IMR-90 (cell line): ENCODE results near the gene TRIM2. TPM values are rescaled to one million over a fixed set of nuclear protein-coding genes. Genes with fewer than 3 reads are reported as not detected.
A peak's percentile ranks its signal among the peaks of the same experiment; 100 is the strongest.

Experiments used
- ATAC-seq: fragments of 200-7000 bp; cut with Tn5 transposase; 2 replicates; pipeline ENCODE4 v1.9.1; 2020; ENCODE audit warnings: low read depth, mild to moderate bottlenecking, moderate library complexity
- BruUV-seq: library from RNA; stranded (reverse); fragments of 400-500 nt; replicated peaks from 2 replicates; lab custom pipeline; 2021; lab: Mats Ljungman, UMichigan
- CTCF ChIA-PET: fragments of 300-600 bp; formaldehyde crosslinking; extraction: SDS; loops from one replicate; lab custom pipeline; 2021; ENCODE audit warnings: antibody characterized with exemption; lab: Yijun Ruan, JAX
- POLR2A ChIA-PET: fragments of 300-600 bp; sonication (Branson Sonifier 250); formaldehyde crosslinking; loops from one replicate; lab custom pipeline; 2022; ENCODE audit warnings: antibody characterized with exemption; ENCODE audit not compliant: unreplicated experiment; lab: Charles Lee
- DNase-seq: peaks from one replicate; pipeline ENCODE4 v3.0.0; 2013
- H2AFZ ChIP-seq: replicated peaks from 2 replicates; pipeline ENCODE3; 2013; ENCODE audit warnings: low read length, mild to moderate bottlenecking; ENCODE audit not compliant: poor library complexity
- H2AK5ac ChIP-seq: 2 replicates; pipeline ENCODE4 v1.6.1; 2013; ENCODE audit warnings: low read depth, low read length, inconsistent platforms
- H2AK9ac ChIP-seq: replicated peaks from 2 replicates; pipeline ENCODE3; 2013; ENCODE audit warnings: mild to moderate bottlenecking, low read depth, low read length, moderate library complexity; ENCODE audit not compliant: poor library complexity
- H2BK120ac ChIP-seq: 2 replicates; pipeline ENCODE4 v1.6.1; 2013; ENCODE audit warnings: low read depth, low read length, inconsistent platforms
- H2BK15ac ChIP-seq: 3 replicates; pipeline ENCODE4 v1.6.1; 2013; ENCODE audit warnings: low read depth, low read length, inconsistent platforms
- H2BK20ac ChIP-seq: 2 replicates; pipeline ENCODE4 v1.6.1; 2013; ENCODE audit warnings: low read depth, mild to moderate bottlenecking, inconsistent platforms, low read length, moderate library complexity
- H2BK5ac ChIP-seq: 2 replicates; pipeline ENCODE4 v1.6.1; 2013; ENCODE audit warnings: mild to moderate bottlenecking, low read depth, low read length, inconsistent platforms; ENCODE audit not compliant: poor library complexity, severe bottlenecking
- H3K14ac ChIP-seq: replicated peaks from 2 replicates; pipeline ENCODE4 v1.6.1; 2013; ENCODE audit warnings: low read depth, low read length, inconsistent platforms
- H3K18ac ChIP-seq: 2 replicates; pipeline ENCODE4 v1.6.1; 2013; ENCODE audit warnings: low read depth, low read length, control low read depth
- H3K23ac ChIP-seq: 2 replicates; pipeline ENCODE4 v1.6.1; 2013; ENCODE audit warnings: low read depth, low read length, inconsistent platforms
- H3K27ac ChIP-seq: 2 replicates; pipeline ENCODE4 v1.5.1; 2013; ENCODE audit warnings: mild to moderate bottlenecking, control low read depth, low read length; ENCODE audit not compliant: insufficient read depth
- H3K27me3 ChIP-seq: 2 replicates; pipeline ENCODE4 v1.6.1; 2013; ENCODE audit warnings: low read length; ENCODE audit not compliant: control insufficient read depth, insufficient read depth
- H3K36me3 ChIP-seq: 2 replicates; pipeline ENCODE4 v1.6.1; 2013; ENCODE audit warnings: low read length, mixed read lengths; ENCODE audit not compliant: control insufficient read depth, insufficient read depth
- H3K4ac ChIP-seq: 2 replicates; pipeline ENCODE4 v1.6.1; 2013; ENCODE audit warnings: low read depth, low read length, inconsistent platforms
- H3K4me1 ChIP-seq: 2 replicates; pipeline ENCODE4 v1.6.1; 2013; ENCODE audit warnings: low read length, mixed read lengths; ENCODE audit not compliant: control insufficient read depth, insufficient read depth
- H3K4me2 ChIP-seq: 2 replicates; pipeline ENCODE4 v1.6.1; 2013; ENCODE audit warnings: low read depth, mild to moderate bottlenecking, control low read depth, low read length, moderate library complexity
- H3K4me3 ChIP-seq: 2 replicates; pipeline ENCODE4 v1.5.1; 2013; ENCODE audit warnings: low read depth, mild to moderate bottlenecking, control low read depth, low read length, moderate library complexity; ENCODE audit not compliant: insufficient read depth
- H3K56ac ChIP-seq: 2 replicates; pipeline ENCODE4 v1.6.1; 2013; ENCODE audit warnings: low read length, inconsistent platforms; ENCODE audit not compliant: insufficient read depth; ENCODE audit errors: extremely low read depth
- H3K79me1 ChIP-seq, 2 experiments: 2 replicates each; pipeline ENCODE4 v1.6.1; 2013; ENCODE audit warnings: low read length in 2 of 2, inconsistent platforms in 1 of 2, low read depth in 1 of 2
- H3K9ac ChIP-seq: 2 replicates; pipeline ENCODE4 v1.6.1; 2013; ENCODE audit warnings: low read depth, low read length, control low read depth
- H3K9me1 ChIP-seq: 2 replicates; pipeline ENCODE4 v1.6.1; 2013; ENCODE audit warnings: low read length, inconsistent platforms; ENCODE audit not compliant: insufficient read depth
- H3K9me3 ChIP-seq: 2 replicates; pipeline ENCODE4 v1.6.1; 2013; ENCODE audit warnings: low read length; ENCODE audit not compliant: control insufficient read depth, insufficient read depth
- H4K20me1 ChIP-seq: 2 replicates; pipeline ENCODE4 v1.6.1; 2013; ENCODE audit warnings: low read length, inconsistent platforms; ENCODE audit not compliant: insufficient read depth
- H4K5ac ChIP-seq: 2 replicates; pipeline ENCODE4 v1.6.1; 2013; ENCODE audit warnings: mild to moderate bottlenecking, low read depth, low read length, control low read depth
- H4K8ac ChIP-seq, 2 experiments: 2 replicates each; pipeline ENCODE4 v1.6.1; 2013; ENCODE audit warnings: low read depth in 2 of 2, low read length in 2 of 2, control low read depth in 1 of 2, inconsistent platforms in 1 of 2
- H4K91ac ChIP-seq: 2 replicates; pipeline ENCODE4 v1.6.1; 2013; ENCODE audit warnings: low read depth, low read length, inconsistent platforms; ENCODE audit not compliant: insufficient read depth
- CTCF ChIP-seq: conservative IDR thresholded peaks from 2 replicates; pipeline ENCODE4 v1.5.1; 2012; ENCODE audit warnings: mild to moderate bottlenecking, low read depth, low read length, improper control_type of control experiment
- NFE2L2 ChIP-seq: fragments of 150-350 bp; IDR thresholded peaks from 2 replicates; pipeline ENCODE4 v1.6.1; 2016; ENCODE audit warnings: low read depth, mild to moderate bottlenecking, low read length
- WGBS, 2 experiments: methylation state at CpG; one replicate each; pipeline versions ENCODE4 v1.1.5 to v1.1.7; 2013; ENCODE audit warnings: missing lambda C conversion rate in 2 of 2; ENCODE audit not compliant: insufficient read length in 1 of 2; ENCODE audit errors: extremely low coverage in 2 of 2; 5-methylcytosine and 5-hydroxymethylcytosine counted together
- dilution Hi-C: fragments of 300-500 bp; cut with HindIII; formaldehyde crosslinking; loops from one replicate; pipeline ENCODE4 v1.14.3; 2018; ENCODE audit warnings: low sequenced_read_pairs; ENCODE audit not compliant: unreplicated experiment
- in situ Hi-C: fragments of 300-500 bp; cut with MboI; formaldehyde crosslinking; loops from 3 replicates; pipeline ENCODE4 v1.14.3; 2019; ENCODE audit warnings: low sequenced_read_pairs, inconsistent platforms, mixed read lengths
- intact Hi-C: fragments of 100-400 bp; cut with micrococcal nuclease; formaldehyde crosslinking; loops from 2 replicates; pipeline ENCODE4 v1.10.0; 2022
- polyA plus RNA-seq, 3 experiments: library from polyadenylated mRNA; depleted of rRNA; stranded (reverse); fragments of >200 nt; gene quantifications; 2 replicates each; pipeline ENCODE4 v1.2.3, GENCODE V29; 2012; ENCODE audit warnings: low replicate concordance in 1 of 3
- total RNA-seq: library from RNA; depleted of rRNA; stranded (reverse); fragments of >200 nt; gene quantifications from 2 replicates; pipeline ENCODE4 v1.2.3, GENCODE V29; 2012

The TRIM2 gene
- total and polyA plus RNA-seq, 2 of the 4 experiments (the other 2 are of a cell fraction) = 16.0 to 64.2 TPM

- no TSS peak for BruUV-seq
- Histone ChIP-seq H2AK9ac (peak overlapping the region; percentile 38), H4K20me1 (peaks cover 16% of the 10 kb centered on the region; the same call in 1 of the 2 replicates), H3K18ac (no peak overlapping the region), H3K27me3 (no peaks in the 10 kb centered on the region), H2BK20ac (peak overlapping the region; percentile 53; the same call in 1 of the 2 replicates), H2BK5ac (peak overlapping the region; percentile 88), H2AFZ (peak overlapping the region; percentile 18), H3K56ac (no peak overlapping the region), H3K79me1 (peaks cover 34 to 77% of the 10 kb centered on the region in 2 experiments), H2AK5ac (peak overlapping the region; percentile 3), H3K36me3 (no peaks in the 10 kb centered on the region), H2BK120ac (peak overlapping the region; percentile 74; the same call in 1 of the 2 replicates), H3K14ac (peak overlapping the region; percentile 46), H3K9me3 (no peaks in the 10 kb centered on the region), H3K23ac (no peak overlapping the region), H4K5ac (no peak overlapping the region), H3K4me1 (peaks cover 20% of the 10 kb centered on the region), H2BK15ac (peak overlapping the region; percentile 43; the same call in 1 of the 3 replicates), H3K4me2 (no peak overlapping the region), H3K4me3 (no peak overlapping the region), H4K8ac (peak overlapping the region in 1 of 2 experiments; percentile 1; a peak in 1 of 4 replicates), H3K9ac (no peak overlapping the region), H3K27ac (peak overlapping the region; percentile 37; the same call in 1 of the 2 replicates), H3K4ac (peak overlapping the region; percentile 61), H3K9me1 (peaks cover 20% of the 10 kb centered on the region), H4K91ac (no peak overlapping the region; the same call in 1 of the 2 replicates)
- in situ Hi-C loops = no loop called here
- WGBS, 2 experiments = 88% methylated on average over 1 of the region's 3 CpGs; no CpG with 5 or more reads in 1 of the 2 experiments
- ChIA-PET CTCF (no interaction called here), POLR2A (interaction anchor here (0.5 kb wide), 1 partner anchor 47 kb away, joined by 5 read pairs; no protein-coding TSS in a partner anchor)
- dilution Hi-C loops = no loop called here
- ATAC-seq (0 out of 2 replicates have a peak, but pooled peaks have one; percentile 30), DNase-seq (no peak)
- TF ChIP-seq NFE2L2 (no peak), CTCF (peak; percentile 24)
- intact Hi-C loops = no loop called here
These were observed 28.5 kb downstream of the TRIM2 start for GRCh38 chr4:153232768-153233167.
